ENCODE results near the gene SLC6A18.

SLC6A18 gene

DNA sequence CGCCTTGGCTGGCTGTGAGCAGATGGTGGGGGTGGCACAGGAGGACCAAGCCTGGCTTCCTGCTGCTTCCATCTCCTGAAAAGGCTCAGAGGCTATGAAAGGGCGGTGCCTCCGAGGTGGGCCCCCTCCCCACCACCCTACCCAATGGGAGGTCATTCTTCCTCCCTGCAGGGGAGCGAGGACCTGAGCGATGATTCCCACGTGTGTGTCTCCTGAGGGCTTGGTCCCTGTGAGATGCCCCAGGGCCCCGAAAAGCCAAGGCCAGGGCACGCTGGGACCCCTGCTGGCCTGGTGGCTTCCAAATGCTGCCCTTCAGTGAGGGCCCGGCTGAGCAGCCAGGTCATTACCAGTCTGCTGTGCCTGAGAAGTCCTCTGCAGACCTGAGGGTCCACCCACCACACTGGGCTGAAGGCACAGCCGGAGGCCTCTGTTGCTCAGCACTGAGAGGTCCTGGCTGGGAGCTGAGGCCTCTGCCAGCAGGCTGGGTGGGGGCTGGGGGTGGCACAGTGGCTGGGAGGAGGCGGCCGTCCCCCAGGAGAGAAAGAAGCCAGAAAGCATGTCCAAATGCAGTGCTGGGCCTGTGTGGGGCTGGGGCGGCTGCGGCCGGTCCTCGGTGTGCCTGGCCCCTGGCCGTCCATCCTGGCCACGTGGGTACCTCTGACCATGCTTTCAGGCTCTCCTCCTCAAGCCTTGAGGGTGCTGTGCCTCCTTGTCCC is 37.8 kb upstream of the SLC6A18 start:
- DNase-seq (ENCODE audit: low read depth in 2 of 2) = no peak

DNA sequence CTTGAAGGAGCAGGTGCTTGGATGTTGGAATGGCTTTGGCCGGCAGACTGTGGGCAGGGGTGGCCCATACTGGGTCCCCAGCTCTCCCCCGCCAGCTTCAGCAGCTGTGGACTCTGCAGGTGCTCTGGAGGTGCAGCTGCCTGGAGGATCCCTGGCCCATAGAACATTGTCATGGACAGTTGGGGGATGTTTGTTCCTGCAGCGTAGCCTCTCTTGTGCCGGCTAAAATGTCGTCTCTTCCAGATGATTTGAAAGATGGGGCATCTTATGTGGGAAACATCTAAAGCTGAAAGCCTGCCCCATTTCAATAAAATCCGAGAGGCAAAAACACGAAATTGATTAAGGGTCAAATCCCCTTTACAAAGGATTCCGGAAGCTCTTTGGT is 37.2 kb upstream of the SLC6A18 start:
- DNase-seq (ENCODE audit: low read depth in 2 of 2) = no peak

DNA sequence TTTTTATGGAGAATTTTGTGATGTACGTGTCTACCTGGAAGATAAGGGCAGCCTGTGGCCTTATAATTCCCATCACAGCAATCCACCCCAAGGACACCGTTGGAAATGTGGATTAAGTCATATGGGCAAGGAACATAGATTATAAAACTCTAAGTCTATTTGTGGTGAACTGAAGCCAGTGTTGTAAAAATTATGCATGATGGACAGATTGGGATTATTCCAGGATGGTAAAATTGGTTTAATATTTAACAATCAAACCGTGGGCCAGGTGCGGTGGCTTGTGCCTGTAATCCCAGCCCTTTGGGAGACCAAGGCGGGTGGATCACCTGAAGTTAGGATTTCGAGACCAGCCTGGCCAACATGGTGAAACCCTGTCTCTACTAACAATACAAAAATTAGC is 36.7 kb upstream of the SLC6A18 start:
- DNase-seq (ENCODE audit: low read depth in 2 of 2) = no peak

DNA sequence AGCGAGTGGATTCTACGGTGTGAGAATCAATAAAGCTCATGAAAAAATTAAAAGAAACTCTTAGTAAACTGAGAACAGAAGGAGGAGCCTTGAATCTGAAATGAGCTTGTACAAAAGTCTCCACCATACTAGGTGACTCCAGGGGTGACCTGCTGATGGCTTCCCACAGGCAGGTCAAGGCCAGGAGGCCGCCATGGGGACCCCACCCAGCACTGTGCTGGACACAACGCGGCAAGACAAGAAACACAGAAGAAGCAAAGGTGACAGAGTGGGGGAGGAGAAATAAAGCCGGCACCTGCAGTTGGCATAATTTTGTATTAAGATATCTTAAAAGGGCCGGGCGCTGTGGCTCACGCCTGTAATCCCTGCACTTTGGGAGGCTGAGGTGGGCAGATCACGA is 35.9 kb upstream of the SLC6A18 start:
- no peak for DNase-seq (ENCODE audit: low read depth in 2 of 2)

DNA sequence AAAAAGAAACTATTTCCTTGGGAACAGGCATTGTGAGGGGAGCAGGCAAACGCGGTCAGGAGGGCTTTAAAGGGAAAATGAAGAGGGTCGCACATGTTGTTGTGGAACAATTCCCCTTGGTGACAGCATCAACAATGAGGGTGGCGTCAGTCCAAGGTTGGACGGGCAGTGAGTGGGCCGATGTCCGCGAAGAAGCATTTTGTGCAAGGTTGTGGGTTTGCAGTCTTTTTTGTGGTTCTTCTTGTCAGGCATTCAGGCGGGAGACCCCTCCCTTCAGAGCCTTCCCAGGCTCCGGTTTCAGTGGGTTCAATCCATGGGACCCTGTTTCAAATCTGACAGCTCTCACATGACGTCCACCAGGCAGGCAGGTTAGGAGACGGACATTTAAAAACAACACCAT is 34.9 kb upstream of the SLC6A18 start:
- no peak for DNase-seq (ENCODE audit: low read depth in 2 of 2)

DNA sequence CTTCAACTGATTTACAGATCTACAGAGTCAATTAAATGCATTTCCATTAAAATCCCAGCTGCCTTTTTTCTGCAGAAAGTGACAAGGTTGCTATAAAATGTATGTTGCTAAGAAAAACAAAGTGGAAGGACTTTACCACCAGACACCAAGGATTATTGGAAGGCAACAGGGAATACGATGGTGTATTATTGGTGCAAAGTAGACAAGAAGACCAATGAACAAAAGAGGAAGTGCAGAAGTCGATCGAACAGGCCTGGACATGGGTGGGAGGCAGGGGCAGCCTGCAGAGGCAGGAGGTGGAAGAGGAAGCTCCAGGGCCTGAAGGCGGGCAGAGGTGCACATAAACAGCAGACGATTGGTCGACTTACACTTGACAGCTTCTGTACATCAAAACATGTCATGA is 34.3 kb upstream of the SLC6A18 start:
- DNase-seq (ENCODE audit: low read depth in 2 of 2) = no peak

DNA sequence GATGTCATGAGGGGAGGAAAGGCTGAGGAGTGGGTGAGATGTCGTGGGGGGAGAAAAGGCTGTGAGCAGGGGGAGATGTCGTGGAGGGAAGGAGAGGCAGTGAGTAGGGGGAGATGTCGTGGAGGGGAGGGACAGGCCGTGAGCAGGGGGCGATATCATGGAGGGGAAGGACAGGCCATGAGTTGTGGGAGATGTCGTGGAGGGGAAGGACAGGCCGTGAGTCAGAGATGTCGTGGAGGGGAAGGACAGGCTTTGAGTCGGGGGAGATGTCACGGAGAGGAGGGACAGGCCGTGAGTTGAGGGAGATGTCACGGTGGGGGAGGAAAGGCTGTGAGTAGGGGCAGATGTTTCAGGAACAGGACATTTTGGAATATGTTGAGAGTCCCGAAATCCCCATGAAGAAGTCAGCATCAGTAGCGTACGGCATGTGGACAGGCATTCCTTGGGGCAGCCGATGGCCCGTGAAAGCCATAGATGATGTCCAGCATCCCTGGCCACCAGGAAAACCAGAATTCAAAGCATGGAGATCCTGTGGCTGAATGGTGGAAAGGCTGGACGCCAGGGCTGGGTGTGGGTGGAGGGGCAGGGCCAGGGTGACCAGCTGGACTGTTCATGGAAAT is 32.1 kb upstream of the SLC6A18 start:
- no peak for DNase-seq (ENCODE audit: low read depth in 2 of 2)

DNA sequence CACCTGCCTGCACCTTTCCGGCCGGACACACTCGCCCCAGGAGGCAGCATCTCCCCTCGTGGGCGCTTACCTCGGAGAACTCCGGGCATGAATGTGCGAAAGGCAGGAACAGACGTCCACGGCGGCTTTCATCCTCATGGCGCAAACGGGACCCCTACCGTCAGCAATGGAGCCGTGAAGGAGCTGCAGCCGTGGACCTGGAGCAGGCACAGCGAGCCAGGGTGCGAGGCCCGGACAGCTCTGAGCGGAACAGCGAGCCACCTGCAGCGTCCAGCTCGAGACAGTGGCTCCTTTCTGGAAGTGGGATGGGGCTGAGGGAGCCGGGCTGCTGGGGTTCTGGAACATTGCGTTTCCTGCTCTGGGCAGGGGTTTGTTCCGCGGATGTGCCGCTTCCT is 31.6 kb upstream of the SLC6A18 start:
- DNase-seq (ENCODE audit: low read depth in 2 of 2) = no peak

DNA sequence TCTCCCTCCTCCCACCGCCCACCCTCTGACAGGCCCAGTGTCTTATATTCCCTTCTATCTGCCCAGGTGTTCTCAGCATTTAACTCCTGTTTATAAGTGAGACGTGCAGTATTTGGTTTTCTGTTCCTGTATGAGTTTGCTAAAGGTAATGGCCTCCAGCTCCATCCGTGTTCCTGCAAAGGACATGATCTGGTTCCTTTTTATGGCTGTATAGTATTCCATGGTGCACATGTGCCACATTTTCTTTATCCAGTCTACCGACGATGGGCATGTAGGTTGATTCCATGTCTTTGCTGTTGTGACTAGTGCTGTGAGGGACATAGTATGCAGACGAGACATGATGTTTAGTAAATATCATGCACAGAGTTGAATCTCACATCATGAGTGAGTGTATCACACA is 30.8 kb upstream of the SLC6A18 start:
- DNase-seq (ENCODE audit: low read depth in 2 of 2) = no peak

DNA sequence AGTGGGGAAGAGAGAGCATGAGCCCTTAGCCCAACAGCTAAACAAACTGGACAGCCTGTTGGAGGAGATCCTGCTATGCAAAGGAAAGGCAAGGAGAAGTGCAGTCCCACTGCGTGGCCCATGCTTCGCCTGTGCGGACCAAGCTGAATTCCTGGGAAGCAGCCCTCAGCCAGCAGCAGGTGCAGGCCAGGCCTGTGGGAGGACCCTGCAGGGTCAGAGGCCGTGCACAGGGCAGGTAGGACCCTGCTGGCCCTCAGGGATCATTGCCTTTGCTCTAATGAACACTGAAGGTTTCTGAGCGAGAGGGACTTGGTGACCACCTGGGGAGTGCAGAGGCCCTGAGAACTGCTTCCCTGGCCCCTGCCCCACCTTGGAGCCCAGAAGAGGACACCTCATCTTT is 29.7 kb upstream of the SLC6A18 start:
- DNase-seq (ENCODE audit: low read depth in 2 of 2) = no peak

DNA sequence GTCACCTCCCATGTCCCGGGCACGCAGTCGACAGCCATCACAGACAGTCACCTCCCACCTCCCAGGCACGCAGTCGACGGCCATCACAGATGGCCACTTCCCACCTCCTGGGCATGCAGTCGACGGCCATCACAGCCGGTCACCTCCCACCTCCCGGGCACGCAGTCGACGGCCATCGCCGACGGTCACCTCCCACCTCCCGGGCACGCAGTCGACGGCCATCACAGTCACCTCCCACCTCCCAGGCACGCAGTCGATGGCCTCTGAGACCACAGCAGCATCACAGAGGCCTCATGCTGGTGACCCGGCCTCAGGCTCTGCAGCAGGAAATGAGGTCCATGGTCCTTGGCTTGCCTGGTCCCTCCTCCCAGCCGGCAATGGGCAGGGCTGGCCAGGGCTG is 29.3 kb upstream of the SLC6A18 start:
- no peak for DNase-seq (ENCODE audit: low read depth in 2 of 2)

DNA sequence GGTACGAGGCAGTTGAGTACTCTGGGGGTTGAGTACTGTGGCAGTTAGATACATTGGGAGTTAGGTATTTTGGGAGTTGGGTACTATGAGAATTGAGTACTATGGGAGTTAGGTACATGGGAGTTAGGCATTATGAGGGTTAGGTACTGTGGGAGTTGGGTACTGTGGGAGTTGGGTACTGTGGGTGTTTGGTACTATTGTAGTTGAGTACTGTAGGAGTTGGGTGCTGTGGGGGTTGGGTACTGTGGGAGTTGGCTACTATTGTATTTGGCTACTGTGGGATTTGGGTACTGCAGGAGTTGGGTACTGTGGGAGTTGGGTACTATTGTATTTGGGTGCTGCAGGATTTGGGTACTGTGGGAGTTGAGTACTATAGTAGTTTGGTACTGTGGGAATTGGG is 28.6 kb upstream of the SLC6A18 start:
- DNase-seq (ENCODE audit: low read depth in 2 of 2) = no peak

DNA sequence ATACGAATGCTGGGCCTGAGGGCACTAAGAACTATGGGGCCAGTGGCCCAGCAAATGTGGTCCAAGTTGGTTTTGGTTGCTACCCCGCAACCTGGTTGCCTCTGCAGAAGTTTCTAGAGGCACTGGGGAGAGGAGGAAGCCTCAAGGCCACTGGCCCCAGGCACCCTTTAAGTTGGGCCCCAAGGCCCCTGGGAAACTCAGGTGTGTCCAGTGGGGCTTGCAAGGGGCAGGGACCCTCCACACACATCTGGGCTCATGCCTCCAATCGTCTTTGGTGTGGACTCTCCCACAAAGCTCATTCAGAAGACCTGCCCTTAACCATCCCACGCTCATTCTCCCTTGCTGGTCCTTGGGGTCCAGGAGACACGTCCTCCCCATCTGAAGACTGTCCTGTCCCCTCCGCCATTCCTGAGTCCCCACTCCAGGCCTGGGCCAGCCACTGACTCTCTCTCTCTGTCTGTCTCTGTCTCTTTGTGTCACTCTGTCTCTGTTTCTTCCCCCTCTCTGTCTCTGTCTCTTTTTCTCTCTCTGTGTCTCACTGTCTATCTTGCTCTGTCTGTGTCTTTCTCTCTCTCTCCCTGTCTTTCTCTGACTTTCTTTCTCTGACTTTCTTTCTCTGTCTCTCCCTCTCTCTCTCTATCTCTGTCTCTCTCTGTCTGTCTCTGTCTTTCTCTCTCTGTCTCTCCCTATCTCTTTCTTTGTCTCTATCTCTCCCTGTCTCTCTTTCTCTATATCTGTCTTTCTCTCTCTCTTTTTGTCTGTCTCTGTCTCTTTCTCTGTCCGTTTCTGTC is 27.1 kb upstream of the SLC6A18 start:
- no peak for DNase-seq (ENCODE audit: low read depth in 2 of 2)

DNA sequence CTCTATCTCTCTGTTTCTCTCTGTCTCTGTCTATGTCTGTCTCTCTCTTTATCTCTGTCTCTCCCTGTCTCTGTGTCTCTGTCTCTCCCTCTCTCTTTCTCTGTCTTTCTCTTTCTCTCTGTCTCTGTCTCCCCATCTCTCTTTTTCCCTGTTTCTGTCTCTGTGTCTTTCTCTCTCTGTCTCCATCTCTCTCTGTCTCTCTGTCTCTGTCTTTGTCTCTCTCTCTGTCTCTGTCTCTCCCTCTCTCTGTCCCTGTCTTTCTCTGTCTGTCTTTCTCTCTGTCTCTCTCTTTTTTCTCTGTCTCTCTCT is 25.9 kb upstream of the SLC6A18 start:
- no peak for DNase-seq (ENCODE audit: low read depth in 2 of 2)

DNA sequence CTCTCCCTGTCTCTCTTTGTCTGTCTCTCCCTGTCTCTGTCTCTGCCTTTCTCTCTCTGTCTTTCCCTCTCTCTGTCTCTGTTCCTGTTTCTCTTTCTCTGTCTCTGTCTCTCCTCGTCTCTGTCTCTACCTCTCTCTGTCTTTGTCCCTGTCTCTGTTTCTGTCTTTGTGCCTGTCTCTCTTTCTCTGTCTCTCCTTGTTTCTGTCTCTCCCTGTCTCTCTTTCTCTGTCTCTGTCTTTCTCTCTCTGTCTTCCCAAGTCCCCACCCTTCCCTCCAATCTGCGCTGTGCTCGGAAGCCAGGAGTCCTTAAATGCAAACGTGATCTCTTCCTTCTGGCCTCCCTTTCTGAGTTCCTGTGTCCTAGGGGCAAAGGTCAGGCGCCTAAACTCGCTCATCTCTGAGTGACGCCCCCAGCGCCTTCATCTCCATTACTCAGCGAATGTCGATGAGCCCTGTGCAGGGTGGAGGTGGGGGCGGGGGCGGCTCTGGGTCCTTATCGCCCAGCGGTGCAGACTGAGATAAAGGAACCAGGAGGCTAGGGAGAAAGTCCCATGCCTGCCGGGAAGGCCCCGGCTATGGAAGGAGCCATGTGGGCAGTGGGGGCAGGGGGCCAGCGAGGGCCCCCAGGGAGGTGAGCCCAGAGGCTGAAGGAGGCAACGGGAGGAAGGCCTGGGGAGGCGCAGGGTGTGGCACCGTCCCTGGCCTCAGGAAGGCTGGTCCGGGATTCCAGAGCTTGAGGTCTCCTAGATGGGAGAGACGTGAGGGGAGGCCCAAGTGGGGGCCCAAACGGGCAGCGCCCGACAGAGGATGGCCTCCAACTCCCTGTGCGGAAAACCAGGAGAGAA is 25.3 kb upstream of the SLC6A18 start:
- DNase-seq (ENCODE audit: low read depth in 2 of 2) = no peak

DNA sequence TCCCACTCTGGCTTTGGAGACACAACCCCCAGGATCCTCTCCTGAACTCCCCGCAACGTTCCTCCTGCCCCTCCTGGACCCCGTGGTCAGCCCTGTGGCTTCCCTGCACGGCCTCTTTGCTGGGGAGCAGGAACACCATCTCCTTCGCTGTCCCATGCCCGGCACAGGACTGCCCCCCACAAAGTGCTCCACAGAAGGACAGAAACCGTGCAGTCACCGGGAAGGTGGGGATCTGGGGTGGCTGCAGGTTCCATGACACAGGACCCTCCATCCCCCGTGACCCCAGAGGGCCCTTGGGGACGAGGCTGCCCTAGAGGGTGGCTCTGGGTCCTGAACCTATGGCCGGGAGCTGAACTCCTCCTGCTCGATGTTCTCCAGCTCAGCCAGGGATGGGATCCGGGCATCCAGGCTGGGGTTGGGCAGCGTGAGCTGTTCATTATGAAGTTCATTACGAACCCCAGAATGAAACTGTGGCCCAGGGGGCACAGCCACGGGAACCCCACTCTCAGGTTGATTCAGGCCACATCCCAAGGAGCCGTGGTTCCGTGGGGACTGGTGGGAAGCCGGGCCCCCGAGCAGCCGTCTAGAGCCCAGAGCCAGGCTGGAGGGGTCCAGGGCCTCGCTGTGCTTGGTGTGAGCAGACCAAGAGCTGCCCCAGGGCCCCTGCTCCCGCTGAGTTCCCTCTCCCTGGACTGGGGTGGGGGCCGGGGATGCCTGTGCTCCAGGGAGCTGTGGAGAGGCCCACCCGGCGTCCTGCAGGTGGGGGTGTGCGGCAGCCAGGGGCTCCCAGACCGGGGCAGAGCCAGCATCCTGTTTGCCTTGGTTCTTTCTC is 24.5 kb upstream of the SLC6A18 start:
- no peak for DNase-seq (ENCODE audit: low read depth in 2 of 2)

DNA sequence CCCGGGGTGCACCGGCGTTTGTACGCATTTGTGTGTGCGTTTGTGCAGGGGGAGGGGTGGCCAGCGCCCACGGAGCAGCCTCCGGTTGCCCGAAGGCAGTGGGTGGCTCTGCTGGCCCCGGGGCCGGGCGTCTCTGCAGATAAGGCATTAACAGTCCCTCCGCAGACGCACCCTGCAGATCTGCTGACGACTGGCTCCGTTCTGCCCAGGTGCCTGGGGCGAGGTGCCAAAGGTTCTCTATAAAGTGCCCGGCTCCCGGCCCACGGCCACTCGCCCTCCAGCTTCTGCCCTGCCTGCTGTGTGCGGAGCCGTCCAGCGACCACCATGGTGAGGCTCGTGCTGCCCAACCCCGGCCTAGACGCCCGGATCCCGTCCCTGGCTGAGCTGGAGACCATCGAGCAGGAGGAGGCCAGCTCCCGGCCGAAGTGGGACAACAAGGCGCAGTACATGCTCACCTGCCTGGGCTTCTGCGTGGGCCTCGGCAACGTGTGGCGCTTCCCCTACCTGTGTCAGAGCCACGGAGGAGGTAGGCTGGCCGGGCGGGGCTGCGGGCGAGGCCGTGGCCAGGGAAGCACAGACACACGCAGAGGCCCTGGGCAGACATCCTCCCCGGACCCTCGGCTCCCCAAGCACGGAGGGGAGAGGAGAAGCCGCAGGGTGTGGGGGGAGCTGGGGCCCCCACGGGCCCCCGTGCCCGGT is 23.7 kb upstream of the SLC6A18 start, which contains the start of gene SLC6A19:
Gene SLC6A19, plus strand, starts transcription at position 269 of the 699 bp plus-strand sequence. Its CDS starts 56 bp downstream, at position 325.
- no peak for DNase-seq (ENCODE audit: low read depth in 2 of 2)

DNA sequence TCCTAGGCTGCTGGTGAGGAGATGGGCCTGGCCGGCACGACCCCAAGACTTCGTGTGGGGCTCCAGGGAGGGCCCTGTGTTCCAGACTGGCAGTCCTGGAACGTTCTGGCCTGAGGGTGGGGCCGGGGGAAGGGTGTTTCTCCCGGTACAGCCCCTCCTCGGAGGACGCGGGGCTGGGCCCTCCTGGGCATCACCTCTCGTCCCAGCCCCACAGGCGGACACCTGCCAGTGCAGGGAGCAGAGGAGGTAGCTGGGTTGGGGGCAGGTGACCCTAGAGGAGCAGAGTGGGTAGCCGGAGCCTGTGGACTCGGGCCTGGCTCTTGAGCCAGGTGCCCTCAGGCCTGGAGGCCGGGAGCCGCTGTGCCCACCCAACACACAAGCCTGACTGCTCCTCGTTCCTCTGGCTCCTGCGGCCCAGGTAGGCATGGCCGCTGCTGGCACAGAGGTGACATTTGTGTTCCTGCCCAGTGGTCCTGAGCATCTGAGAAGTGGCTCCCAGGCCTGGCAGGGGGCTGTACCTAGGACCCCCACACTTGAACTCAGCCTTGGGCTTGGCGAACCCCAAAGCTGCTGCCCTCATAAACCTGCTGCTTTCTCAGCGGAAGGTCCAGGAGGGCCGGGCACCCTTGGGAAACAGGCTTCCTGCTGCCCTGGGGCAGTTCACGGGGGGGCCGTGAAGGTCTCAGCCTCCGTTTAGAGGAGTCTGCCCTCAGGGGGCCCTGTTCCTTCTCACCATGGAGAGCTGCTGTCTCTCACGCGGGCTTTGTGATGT is 23.0 kb upstream of the SLC6A18 start:
- DNase-seq (ENCODE audit: low read depth in 2 of 2) = no peak

DNA sequence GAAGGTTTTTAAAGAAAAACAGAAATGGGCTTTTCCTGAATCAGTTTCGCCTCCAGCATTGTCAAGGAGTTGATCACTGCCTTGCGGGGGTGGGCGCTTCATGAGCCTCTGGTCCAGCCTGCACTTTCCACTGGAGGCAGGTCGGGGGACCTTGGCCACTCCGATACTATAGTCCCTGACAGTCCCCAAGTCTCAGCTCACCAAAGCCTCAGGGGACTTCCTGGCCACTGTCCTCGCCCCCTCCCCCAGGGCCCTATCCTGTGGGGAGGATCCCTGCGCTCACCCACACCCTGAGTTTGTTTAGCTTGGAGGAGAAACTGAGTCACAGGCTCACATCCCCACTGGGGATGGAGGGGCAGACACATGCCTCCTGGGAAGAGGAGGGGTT is 22.4 kb upstream of the SLC6A18 start:
- DNase-seq (ENCODE audit: low read depth in 2 of 2) = no peak

Measured in activated CD4-positive, alpha-beta T cell treated with anti-CD3 and anti-CD28 coated beads for 24 hours (primary cell).